NB4 (cell line): ENCODE results near the gene ANKRD26.

Experiments used
- CTCF ChIP-seq: IDR thresholded peaks from one replicate; pipeline ENCODE4 v1.5.1; 2012; ENCODE audit warnings: low read depth, low read length
- MAX ChIP-seq: IDR thresholded peaks from 2 replicates; pipeline ENCODE4 v1.6.1; 2011; ENCODE audit warnings: low read depth, low read length
- MYC ChIP-seq: IDR thresholded peaks from 2 replicates; pipeline ENCODE4 v1.6.1; 2011; ENCODE audit warnings: low read depth, low read length
- POLR2A ChIP-seq: IDR thresholded peaks from 2 replicates; pipeline ENCODE4 v1.6.1; 2011; ENCODE audit warnings: mild to moderate bottlenecking; ENCODE audit not compliant: insufficient read length; ENCODE audit errors: extremely low read depth

- no peak for TF ChIP-seq CTCF
- TF ChIP-seq MAX: no peak
- TF ChIP-seq MYC: no peak
- no peak for TF ChIP-seq POLR2A
These were observed 140.0 kb downstream of the ANKRD26 start for GRCh38 chr10:26960308-26960707.
